HepG2 (cell line): ENCODE results near the gene FAIM. TPM values are rescaled to one million over a fixed set of nuclear protein-coding genes. Genes with fewer than 3 reads are reported as not detected.
A peak's percentile ranks its signal among the peaks of the same experiment; 100 is the strongest.

Experiments used
- BRF2 ChIP-seq: sonication (generic); formaldehyde crosslinking; IDR thresholded peaks from 2 replicates; pipeline ENCODE4 v1.8.1; 2022; ENCODE audit warnings: mild to moderate bottlenecking, missing genetic modification reagents
- DR1 ChIP-seq: sonication (generic); formaldehyde crosslinking; IDR thresholded peaks from 2 replicates; pipeline ENCODE4 v1.8.0; 2021; ENCODE audit warnings: mild to moderate bottlenecking, missing genetic modification reagents, inconsistent platforms
- GATAD2A ChIP-seq: IDR thresholded peaks from 2 replicates; pipeline ENCODE4 v1.6.1; 2016
- HOXD1 ChIP-seq: sonication (generic); formaldehyde crosslinking; IDR thresholded peaks from 2 replicates; pipeline ENCODE4 v1.5.0; 2020; ENCODE audit warnings: missing genetic modification reagents
- ISL2 ChIP-seq: sonication (generic); formaldehyde crosslinking; IDR thresholded peaks from 2 replicates; pipeline ENCODE4 v1.5.0; 2020; ENCODE audit warnings: missing genetic modification reagents
- KAT7 ChIP-seq: IDR thresholded peaks from 2 replicates; pipeline ENCODE4 v1.6.1; 2018; ENCODE audit warnings: borderline replicate concordance, missing compliant biosample characterization
- LBX2 ChIP-seq: sonication (generic); formaldehyde crosslinking; IDR thresholded peaks from 2 replicates; pipeline ENCODE4 v1.5.0; 2020; ENCODE audit warnings: missing genetic modification reagents, mild to moderate bottlenecking, borderline replicate concordance
- MLX ChIP-seq: IDR thresholded peaks from 2 replicates; pipeline ENCODE4 v1.6.1; 2016
- NFIB ChIP-seq: sonication (generic); formaldehyde crosslinking; IDR thresholded peaks from 2 replicates; pipeline ENCODE4 v1.9.0; 2021; ENCODE audit warnings: missing genetic modification reagents, mild to moderate bottlenecking, borderline replicate concordance
- PCBP1 ChIP-seq: fragments of 200-400 bp; formaldehyde crosslinking; IDR thresholded peaks from 2 replicates; pipeline ENCODE4 v1.6.1; 2017; ENCODE audit warnings: mild to moderate bottlenecking, low read depth, low read length, borderline replicate concordance
- POGZ ChIP-seq: sonication (generic); formaldehyde crosslinking; IDR thresholded peaks from 2 replicates; pipeline ENCODE4 v1.4.0; 2020; ENCODE audit warnings: mild to moderate bottlenecking, missing genetic modification reagents
- RBAK ChIP-seq: sonication (generic); formaldehyde crosslinking; IDR thresholded peaks from 2 replicates; pipeline ENCODE4 v1.5.1; 2020; ENCODE audit warnings: mild to moderate bottlenecking, missing genetic modification reagents
- SMARCC2 ChIP-seq: fragments of 450-650 bp; IDR thresholded peaks from 2 replicates; pipeline ENCODE4 v1.6.1; 2017; ENCODE audit warnings: antibody characterized with exemption, mild to moderate bottlenecking
- SOX6 ChIP-seq, 2 experiments: fragments of 450-650 bp in 1 of 2; sonication (generic) in 1 of 2; formaldehyde crosslinking in 1 of 2; IDR thresholded peaks; 2 replicates each; pipeline versions ENCODE4 v1.4.0 to v1.6.1; 2017 to 2020; ENCODE audit warnings: antibody characterized with exemption in 1 of 2, mild to moderate bottlenecking in 1 of 2, missing genetic modification reagents in 1 of 2
- SRSF1 ChIP-seq: fragments of 200-400 bp; formaldehyde crosslinking; optimal IDR thresholded peaks from 2 replicates; pipeline ENCODE3; 2017; ENCODE audit warnings: mild to moderate bottlenecking, low read depth, low read length, moderate library complexity
- ZFY ChIP-seq: sonication (generic); formaldehyde crosslinking; IDR thresholded peaks from 2 replicates; pipeline ENCODE4 v1.4.0; 2020; ENCODE audit warnings: missing genetic modification reagents
- ZNF138 ChIP-seq: sonication (generic); formaldehyde crosslinking; IDR thresholded peaks from 2 replicates; pipeline ENCODE4 v1.5.0; 2020; ENCODE audit warnings: mild to moderate bottlenecking, low read depth, missing genetic modification reagents
- ZNF430 ChIP-seq: sonication (generic); formaldehyde crosslinking; IDR thresholded peaks from 2 replicates; pipeline ENCODE4 v1.9.0; 2021; ENCODE audit warnings: mild to moderate bottlenecking, missing genetic modification reagents
- ZNF44 ChIP-seq: sonication (generic); formaldehyde crosslinking; IDR thresholded peaks from 2 replicates; pipeline ENCODE4 v1.5.1; 2020; ENCODE audit warnings: mild to moderate bottlenecking, missing genetic modification reagents
- ZNF496 ChIP-seq: sonication (generic); formaldehyde crosslinking; IDR thresholded peaks from 2 replicates; pipeline ENCODE4 v1.8.1; 2023; ENCODE audit warnings: mild to moderate bottlenecking, moderate library complexity, missing genetic modification reagents; ENCODE audit not compliant: insufficient replicate concordance
- ZNF549 ChIP-seq: sonication (generic); formaldehyde crosslinking; IDR thresholded peaks from 2 replicates; pipeline ENCODE4 v1.5.0; 2020; ENCODE audit warnings: missing genetic modification reagents
- ZNF710 ChIP-seq: sonication (generic); formaldehyde crosslinking; IDR thresholded peaks from 2 replicates; pipeline ENCODE4 v1.5.0; 2020; ENCODE audit warnings: mild to moderate bottlenecking, missing genetic modification reagents, borderline replicate concordance
- ZNF737 ChIP-seq: sonication (generic); formaldehyde crosslinking; IDR thresholded peaks from 2 replicates; pipeline ENCODE4 v1.5.0; 2020; ENCODE audit warnings: missing genetic modification reagents, mild to moderate bottlenecking, borderline replicate concordance
- ZNF770 ChIP-seq: sonication (generic); formaldehyde crosslinking; IDR thresholded peaks from 2 replicates; pipeline ENCODE4 v1.5.0; 2020; ENCODE audit warnings: mild to moderate bottlenecking, missing genetic modification reagents
- polyA plus RNA-seq, 8 experiments: library from polyadenylated mRNA; depleted of rRNA in 3 of 8; stranded (reverse) in 7 of 8; unstranded in 1 of 8; fragments of >200 nt; fragmentation: Illumina TruSeq in 4 of 8; extraction: Trizol in 4 of 8; gene quantifications; 2 replicates each; pipeline versions ENCODE4 v1.2.1 to v1.2.3, GENCODE V29; 2011 to 2016; ENCODE audit warnings: low read depth in 4 of 8, missing spikeins in 1 of 8, mixed read lengths in 1 of 8; ENCODE audit not compliant: insufficient read depth in 1 of 8
- total RNA-seq, 5 experiments: library from RNA; depleted of rRNA; stranded (reverse); fragments of >200 nt; fragmentation: Illumina TruSeq; extraction: Trizol; gene quantifications; 2 replicates each; pipeline ENCODE4 v1.2.3, GENCODE V29; 2016; ENCODE audit warnings: low read depth in 1 of 5

The FAIM gene
- total and polyA plus RNA-seq, 2 of the 13 experiments (the other 11 are each of a cell fraction or from before 2014, with no cell fraction given): 4.3 to 25.8 TPM

- TF ChIP-seq ZNF770 (CRISPR knock-in tag) (0 out of 2 replicates have a peak, but pooled peaks have one; percentile 33), SMARCC2 (no peak), SOX6 (IDR thresholded peaks at IDR 0.05) (no peak), SOX6 (CRISPR knock-in tag; IDR thresholded peaks at IDR 0.05) (peak; percentile 23; the same call in 1 of the 2 replicates), ZNF549 (CRISPR knock-in tag) (no peak), MLX (CRISPR knock-in tag) (no peak), ISL2 (CRISPR knock-in tag) (no peak), ZNF737 (no peak), RBAK (CRISPR knock-in tag) (no peak), SRSF1 (no peak), ZFY (peak; percentile 81), POGZ (CRISPR knock-in tag) (peak; percentile 99), ZNF44 (CRISPR knock-in tag) (no peak), ZNF496 (CRISPR knock-in tag) (no peak), LBX2 (CRISPR knock-in tag) (no peak), ZNF710 (no peak), PCBP1 (0 out of 2 replicates have a peak, but pooled peaks have one; percentile 61), NFIB (CRISPR knock-in tag) (peak; percentile 84; the same call in 1 of the 2 replicates), GATAD2A (CRISPR knock-in tag) (peak; percentile 54), BRF2 (CRISPR knock-in tag) (peak; percentile 84), DR1 (no peak), ZNF430 (CRISPR knock-in tag) (peak; percentile 97), ZNF138 (CRISPR knock-in tag) (peak; percentile 66; the same call in 1 of the 2 replicates), KAT7 (CRISPR knock-in tag) (peak; percentile 41; the same call in 1 of the 2 replicates), HOXD1 (CRISPR knock-in tag) (peak; percentile 75; the same call in 1 of the 2 replicates)
Observed at GRCh38 chr3:138594150-138594934, 14.2 kb upstream of the FAIM start, which contains the start of gene CEP70 (continued).
